PFSK-1 (cell line): Measurements from ENCODE around the gene GALR2.

ENCODE experiments used
- FOXP2 ChIP-seq: optimal IDR thresholded peaks from 2 replicates; pipeline ENCODE3; 2011; ENCODE audit warnings: borderline replicate concordance, control low read depth, inconsistent platforms; ENCODE audit not compliant: insufficient read depth; ENCODE audit errors: extremely low read length, extremely low read depth
- POLR2AphosphoS5 ChIP-seq: IDR thresholded peaks from 2 replicates; pipeline ENCODE4 v1.6.1; 2012; ENCODE audit warnings: low read depth, mild to moderate bottlenecking, control low read depth, low read length, moderate library complexity
- SIN3A ChIP-seq: IDR thresholded peaks from 2 replicates; pipeline ENCODE4 v1.6.1; 2012; ENCODE audit warnings: mild to moderate bottlenecking, low read length, moderate library complexity, borderline replicate concordance; ENCODE audit not compliant: insufficient read depth
- TAF1 ChIP-seq: IDR thresholded peaks from 2 replicates; pipeline ENCODE4 v1.6.1; 2012; ENCODE audit warnings: low read length, control low read depth, borderline replicate concordance; ENCODE audit not compliant: insufficient read depth
- TF ChIP-seq, protein P1 (sequence below), 2 experiments: IDR thresholded peaks; 2 replicates each; pipeline versions ENCODE4 v1.6.1 to v1.8.0; 2011 to 2012; ENCODE audit warnings: low read depth in 2 of 2, low read length in 2 of 2, control low read depth in 1 of 2, inconsistent platforms in 1 of 2, mild to moderate bottlenecking in 1 of 2, moderate library complexity in 1 of 2; ENCODE audit not compliant: insufficient read depth in 1 of 2

Gene GALR2

DNA sequence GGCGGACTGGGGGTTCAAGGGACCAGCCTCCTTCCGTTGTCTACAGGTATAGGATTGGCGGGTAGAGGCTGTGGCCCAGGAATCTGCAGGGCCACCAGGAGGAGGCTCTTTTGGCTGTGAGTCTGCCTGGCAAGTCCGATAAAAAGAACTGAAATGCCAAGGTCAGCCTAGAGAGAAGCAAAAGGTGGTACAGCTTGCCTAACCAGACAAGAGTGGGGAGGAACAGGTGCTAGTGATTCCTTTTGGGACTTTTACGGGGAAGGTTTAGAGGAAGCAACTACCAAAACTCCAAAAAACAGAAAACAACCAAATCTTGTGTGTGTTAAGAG lies 41.8 kb upstream of the GALR2 start:
- TF ChIP-seq POLR2AphosphoS5 (no peak), FOXP2 (no peak), SIN3A (no peak), TAF1 (no peak)
- TF ChIP-seq, protein P1, sequence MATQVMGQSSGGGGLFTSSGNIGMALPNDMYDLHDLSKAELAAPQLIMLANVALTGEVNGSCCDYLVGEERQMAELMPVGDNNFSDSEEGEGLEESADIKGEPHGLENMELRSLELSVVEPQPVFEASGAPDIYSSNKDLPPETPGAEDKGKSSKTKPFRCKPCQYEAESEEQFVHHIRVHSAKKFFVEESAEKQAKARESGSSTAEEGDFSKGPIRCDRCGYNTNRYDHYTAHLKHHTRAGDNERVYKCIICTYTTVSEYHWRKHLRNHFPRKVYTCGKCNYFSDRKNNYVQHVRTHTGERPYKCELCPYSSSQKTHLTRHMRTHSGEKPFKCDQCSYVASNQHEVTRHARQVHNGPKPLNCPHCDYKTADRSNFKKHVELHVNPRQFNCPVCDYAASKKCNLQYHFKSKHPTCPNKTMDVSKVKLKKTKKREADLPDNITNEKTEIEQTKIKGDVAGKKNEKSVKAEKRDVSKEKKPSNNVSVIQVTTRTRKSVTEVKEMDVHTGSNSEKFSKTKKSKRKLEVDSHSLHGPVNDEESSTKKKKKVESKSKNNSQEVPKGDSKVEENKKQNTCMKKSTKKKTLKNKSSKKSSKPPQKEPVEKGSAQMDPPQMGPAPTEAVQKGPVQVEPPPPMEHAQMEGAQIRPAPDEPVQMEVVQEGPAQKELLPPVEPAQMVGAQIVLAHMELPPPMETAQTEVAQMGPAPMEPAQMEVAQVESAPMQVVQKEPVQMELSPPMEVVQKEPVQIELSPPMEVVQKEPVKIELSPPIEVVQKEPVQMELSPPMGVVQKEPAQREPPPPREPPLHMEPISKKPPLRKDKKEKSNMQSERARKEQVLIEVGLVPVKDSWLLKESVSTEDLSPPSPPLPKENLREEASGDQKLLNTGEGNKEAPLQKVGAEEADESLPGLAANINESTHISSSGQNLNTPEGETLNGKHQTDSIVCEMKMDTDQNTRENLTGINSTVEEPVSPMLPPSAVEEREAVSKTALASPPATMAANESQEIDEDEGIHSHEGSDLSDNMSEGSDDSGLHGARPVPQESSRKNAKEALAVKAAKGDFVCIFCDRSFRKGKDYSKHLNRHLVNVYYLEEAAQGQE (IDR thresholded peaks at IDR 0.05; ENCODE audit: insufficient read depth in 1 of 2, low read depth in 2 of 2, low read length in 2 of 2): no peak

DNA sequence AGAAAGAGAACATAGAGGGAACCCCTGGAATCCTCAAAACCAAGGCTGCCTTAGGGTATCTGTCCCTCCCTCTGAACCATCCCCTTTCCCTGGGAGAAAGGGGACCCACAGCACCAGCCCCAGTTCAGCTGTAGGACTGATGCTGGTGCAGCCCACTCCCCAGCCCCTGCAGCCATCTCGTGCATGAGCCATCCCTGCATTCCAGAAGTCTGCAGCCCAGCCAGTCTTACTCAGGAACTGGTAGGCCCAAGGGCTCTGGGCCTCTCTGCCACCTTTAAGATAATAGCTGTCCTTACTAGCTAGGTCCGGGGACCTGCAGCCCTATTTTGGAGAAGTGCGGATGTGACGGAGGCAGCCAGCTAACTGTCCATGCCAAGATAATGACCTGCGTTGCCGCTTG lies 41.4 kb upstream of the GALR2 start:
- TF ChIP-seq SIN3A: no peak

DNA sequence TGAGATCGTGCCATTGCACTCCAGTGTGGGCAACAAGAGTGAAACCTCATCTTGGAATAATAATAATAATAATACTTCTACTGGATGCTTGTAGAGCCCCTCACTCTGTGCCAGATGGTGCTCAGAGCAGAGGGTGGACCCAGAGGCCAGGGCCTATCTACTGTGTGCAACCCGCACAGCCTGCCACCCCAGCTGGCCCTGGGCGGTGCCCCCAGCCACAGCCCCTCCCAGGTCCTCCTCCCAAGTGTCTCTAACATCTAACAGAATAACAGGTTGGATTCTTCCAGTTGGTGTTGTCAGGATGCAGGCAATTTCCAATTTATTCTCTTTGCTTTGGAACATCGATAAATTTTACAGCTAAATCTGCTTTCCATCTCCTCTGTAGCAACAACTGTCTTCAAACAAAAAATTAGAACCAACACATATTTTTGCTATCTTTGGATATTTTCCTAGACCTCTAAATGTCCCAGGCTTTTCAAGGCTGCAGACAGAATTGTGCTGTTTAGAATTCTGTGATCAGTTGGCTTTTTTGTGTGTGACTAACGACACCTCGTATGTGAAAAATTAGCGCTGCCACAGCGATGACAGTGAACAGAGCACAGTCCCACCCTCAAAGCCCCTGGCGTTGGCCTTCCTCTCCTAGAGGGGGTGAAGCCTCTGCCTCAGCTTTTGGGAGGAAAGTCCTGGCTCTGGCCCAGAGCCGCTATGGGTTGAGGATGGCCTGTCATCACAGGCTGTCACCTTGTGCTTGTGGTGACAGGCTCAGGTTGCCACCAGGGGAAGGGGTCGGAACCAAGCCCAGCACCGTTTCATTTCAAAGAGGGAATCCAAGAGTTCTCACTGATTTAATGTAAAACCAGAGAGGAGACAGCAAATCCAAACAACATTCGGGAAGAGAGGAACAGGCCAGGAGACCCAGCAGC lies 39.9 kb upstream of the GALR2 start:
- TF ChIP-seq FOXP2: no peak
- TF ChIP-seq, protein P1 (IDR thresholded peaks at IDR 0.05; ENCODE audit: insufficient read depth in 1 of 2, low read depth in 2 of 2, low read length in 2 of 2): no peak
- TF ChIP-seq SIN3A: no peak
- TF ChIP-seq POLR2AphosphoS5: no peak
- no peak for TF ChIP-seq TAF1

DNA sequence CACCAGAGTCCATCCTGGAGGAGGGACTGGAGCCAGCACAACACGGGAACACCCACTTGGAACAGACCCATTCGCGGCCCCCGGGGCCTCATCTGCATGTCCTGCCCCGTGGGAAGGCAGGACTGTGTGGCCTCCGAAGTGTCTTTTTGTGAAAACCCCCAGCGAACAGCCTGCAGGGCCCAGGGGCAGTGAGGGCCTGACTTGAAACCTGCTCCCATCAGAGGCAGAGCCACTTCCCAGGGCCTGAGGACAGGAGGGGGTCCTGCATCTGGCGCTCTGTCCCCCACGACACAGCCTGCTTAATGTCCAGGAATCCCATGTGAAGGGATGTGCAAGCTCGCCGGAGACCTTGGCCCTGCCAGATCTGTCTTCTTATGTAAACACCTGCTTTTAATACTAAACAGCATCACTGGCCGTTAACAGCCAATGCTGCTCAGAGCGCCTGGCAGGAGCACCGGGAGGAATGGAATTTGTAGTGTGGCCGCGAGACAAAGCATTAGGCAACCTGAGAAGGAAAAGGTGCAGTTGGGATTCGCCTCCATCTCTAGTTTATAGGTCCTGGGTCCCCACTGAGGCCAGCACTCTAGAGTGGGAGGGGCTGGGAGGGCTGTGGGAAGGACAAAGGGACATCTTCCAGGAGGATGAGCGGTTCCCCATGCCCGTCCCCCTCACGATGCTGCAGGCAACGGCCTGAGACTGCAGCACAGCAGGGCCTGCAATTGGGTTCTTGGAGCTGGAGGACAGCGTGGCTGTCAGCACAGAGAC lies 37.9 kb upstream of the GALR2 start:
- TF ChIP-seq SIN3A (no peak), POLR2AphosphoS5 (no peak)

DNA sequence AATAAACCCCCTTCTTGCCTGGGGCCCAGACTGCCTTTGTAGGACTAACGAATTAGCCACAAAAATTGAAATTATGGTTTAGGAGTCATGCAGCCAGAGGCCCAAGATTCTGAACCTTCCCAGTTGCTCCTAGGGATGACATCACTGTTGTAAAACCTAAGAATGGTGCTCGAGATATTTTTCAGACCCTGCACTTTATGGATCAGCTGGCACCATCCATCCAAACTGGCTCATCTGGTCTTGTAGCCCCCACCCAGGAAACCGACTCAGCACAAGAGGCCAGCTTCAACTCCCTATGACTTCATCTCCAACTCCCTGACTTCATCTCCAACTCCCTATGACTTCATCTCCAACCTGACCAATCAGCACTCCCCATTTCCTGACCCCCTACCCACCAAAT lies 36.5 kb upstream of the GALR2 start:
- TF ChIP-seq, protein P1 (IDR thresholded peaks at IDR 0.05; ENCODE audit: insufficient read depth in 1 of 2, low read depth in 2 of 2, low read length in 2 of 2): no peak
- TF ChIP-seq SIN3A (no peak), TAF1 (no peak), FOXP2 (no peak), POLR2AphosphoS5 (no peak)

DNA sequence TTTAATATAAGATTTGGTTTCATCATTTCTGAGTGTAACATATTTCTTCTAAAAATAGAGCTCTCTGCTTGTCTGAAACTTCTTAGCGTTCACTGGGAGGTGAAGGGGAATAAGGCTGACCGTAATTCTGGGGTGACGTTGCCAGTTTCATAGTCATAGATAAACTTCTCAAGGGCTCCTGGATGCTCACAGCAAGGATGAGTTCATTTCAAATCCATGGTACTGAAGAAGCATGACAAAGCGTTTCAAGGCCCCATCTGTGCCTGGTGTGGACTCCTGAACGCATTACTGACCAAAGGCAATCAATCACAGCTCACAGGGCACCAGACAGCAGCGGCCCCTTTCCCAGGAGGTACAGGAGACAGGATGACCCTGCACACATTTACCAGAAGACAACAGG lies 35.5 kb upstream of the GALR2 start:
- TF ChIP-seq TAF1 (no peak), FOXP2 (no peak), SIN3A (no peak), POLR2AphosphoS5 (no peak)
- TF ChIP-seq, protein P1 (IDR thresholded peaks at IDR 0.05; ENCODE audit: insufficient read depth in 1 of 2, low read depth in 2 of 2, low read length in 2 of 2): no peak
